Activated CD4-positive, alpha-beta T cell treated with anti-CD3 and anti-CD28 coated beads, Interleukin-2, Interleukin-4, amounts not matched to agents 100 ng/mL and 50 ng/mL, durations not matched to agents 16 hours and 8 hours (primary cell): Measurements from ENCODE around the gene GRAMD4.
A peak's percentile ranks its signal among the peaks of the same experiment; 100 is the strongest.

Experiments
- DNase-seq: peaks from one replicate; pipeline ENCODE4 v3.0.0-alpha.2; 2020; ENCODE audit warnings: low spot score

GRAMD4 gene

GRCh38 chr22:46674367-46674781, 54.2 kb downstream of the GRAMD4 start:
- DNase-seq: peak; percentile 85

- no peak for DNase-seq
Measured at GRCh38 chr22:46674906-46675305, 54.7 kb downstream of the GRAMD4 start.

GRCh38 chr22:46675479-46675878, 55.3 kb downstream of the GRAMD4 start:
- no peak for DNase-seq

GRCh38 chr22:46675938-46676337, 55.8 kb downstream of the GRAMD4 start:
- DNase-seq: no peak

GRCh38 chr22:46676479-46676878, 56.3 kb downstream of the GRAMD4 start:
- DNase-seq: no peak

GRCh38 chr22:46676881-46677280, 56.7 kb downstream of the GRAMD4 start:
- DNase-seq: no peak

- no peak for DNase-seq
Measured at GRCh38 chr22:46677323-46678002, 57.3 kb downstream of the GRAMD4 start.

GRCh38 chr22:46678003-46678657, 57.9 kb downstream of the GRAMD4 start:
- DNase-seq: no peak

GRCh38 chr22:46678785-46679700, 58.9 kb downstream of the GRAMD4 start:
- no peak for DNase-seq

- no peak for DNase-seq
Measured at GRCh38 chr22:46679706-46680269, 59.6 kb downstream of the GRAMD4 start.

GRCh38 chr22:46681010-46681409, 60.8 kb downstream of the GRAMD4 start:
- DNase-seq: peak; percentile 19

GRCh38 chr22:46682011-46682731, 62.0 kb downstream of the GRAMD4 start:
- DNase-seq: no peak

- no peak for DNase-seq
Measured at GRCh38 chr22:46684706-46685105, 64.5 kb downstream of the GRAMD4 start.

GRCh38 chr22:46686221-46687047, 66.2 kb downstream of the GRAMD4 start:
- DNase-seq: no peak

- DNase-seq: no peak
Measured at GRCh38 chr22:46687048-46687444, 66.9 kb downstream of the GRAMD4 start.

GRCh38 chr22:46687460-46687859, 67.3 kb downstream of the GRAMD4 start:
- DNase-seq: no peak

GRCh38 chr22:46688949-46689348, 68.8 kb downstream of the GRAMD4 start:
- no peak for DNase-seq

GRCh38 chr22:46690146-46690545, 70.0 kb downstream of the GRAMD4 start:
- no peak for DNase-seq

- DNase-seq: no peak
Measured at GRCh38 chr22:46691571-46691970, 71.4 kb downstream of the GRAMD4 start.

- no peak for DNase-seq
Measured at GRCh38 chr22:46693634-46694415, 73.6 kb downstream of the GRAMD4 start.
